ENCODE measurements around the gene ADD1.

- TF ChIP-seq CTCF (IDR thresholded peaks at IDR 0.05) (no peak), POLR2A (IDR thresholded peaks at IDR 0.05) (no peak)
These were observed 124.7 kb downstream of the ADD1 start for GRCh38 chr4:2968381-2968780.

Data from right lobe of liver (tissue), 4 donors.